Adrenal gland (tissue), 12 donors: ENCODE results near the gene ZNF248. TPM values are rescaled to one million over a fixed set of nuclear protein-coding genes. Genes with fewer than 3 reads are reported as not detected.

ENCODE experiments used
- DNase-seq, 7 donors: peaks; one replicate each; pipeline ENCODE4 v3.0.0-alpha.2; 2019 to 2020
- H3K27ac ChIP-seq, 5 donors: fragments of 200-600 bp; sonication (generic) in 4 of 5; 1 replicate in 3 of 5; 2 replicates in 2 of 5; pipeline versions ENCODE4 v1.5.1 to v1.8.0; 2016 to 2020; ENCODE audit warnings: mild to moderate bottlenecking in 1 of 5
- H3K27me3 ChIP-seq: fragments of 200-600 bp; 2 replicates; pipeline ENCODE4 v1.8.0; 2021
- H3K36me3 ChIP-seq, 2 donors: fragments of 200-600 bp; replicated peaks in 1 of 2; 1 replicate in 1 of 2; 2 replicates in 1 of 2; pipeline versions ENCODE4 v1.5.1 to v1.8.0; 2018 to 2022
- H3K4me1 ChIP-seq, 2 donors: fragments of 200-600 bp; replicated peaks in 1 of 2; 1 replicate in 1 of 2; 2 replicates in 1 of 2; pipeline versions ENCODE4 v1.5.1 to v1.8.0; 2018 to 2021
- H3K4me3 ChIP-seq, 4 donors: fragments of 200-600 bp; sonication (generic) in 3 of 4; one replicate each; pipeline ENCODE4 v1.5.1; 2016 to 2018
- H3K9me3 ChIP-seq, 3 donors: fragments of 200-600 bp; sonication (generic) in 1 of 3; replicated peaks in 1 of 3; 1 replicate in 2 of 3; 2 replicates in 1 of 3; pipeline versions ENCODE4 v1.5.1 to v1.8.0; 2016 to 2021
- POLR2A ChIP-seq, 2 donors: fragments of 450-650 bp; IDR thresholded peaks; one replicate each; pipeline ENCODE4 v1.6.1; 2017; ENCODE audit warnings: antibody characterized with exemption in 2 of 2, mild to moderate bottlenecking in 2 of 2, moderate library complexity in 1 of 2
- WGBS, 4 donors: extraction: QIAGEN DNeasy Blood & Tissue Kit in 2 of 4; methylation state at CpG; one replicate each; pipeline versions ENCODE4 v1.1.5 to v1.1.7; 2013 to 2017; 5-methylcytosine and 5-hydroxymethylcytosine counted together
- intact Hi-C, 2 donors: fragments of 100-400 bp; cut with DNase I; formaldehyde crosslinking; loops; one replicate each; pipeline versions ENCODE4 v1.14.1 to v1.15.0; 2022 to 2023
- polyA plus RNA-seq, 3 donors: library from polyadenylated mRNA; stranded (reverse); fragments of 200-250 nt in 2 of 3; fragments of 350-450 nt in 1 of 3; fragmentation: Illumina TruSeq in 1 of 3; extraction: RNeasy Lipid Tissue Mini Kit (QIAGEN cat#74804) in 1 of 3; gene quantifications; one replicate each; pipeline ENCODE4 v1.2.3, GENCODE V29; 2013 to 2014
- total RNA-seq, 9 donors: library from RNA; depleted of rRNA in 4 of 9; stranded (reverse); fragments of >200 nt in 4 of 9; fragments of 120-200 nt in 1 of 9; fragmentation: NEBNext Ultra II Directional in 1 of 9; extraction: Animal tissue kit (Norgen Biotek cat#: 25700) in 1 of 9; gene quantifications; one replicate each; pipeline versions ENCODE4 v1.1.0 to v1.2.4, GENCODE V29; 2013 to 2023
- TF ChIP-seq, protein P1 (sequence below), 6 experiments: fragments of 450-650 bp in 4 of 6; fragments of 200-600 bp in 2 of 6; sonication (generic) in 1 of 6; IDR thresholded peaks; 1 replicate in 5 of 6; 2 replicates in 1 of 6; pipeline versions ENCODE4 v1.5.1 to v1.8.0; 2016 to 2021; ENCODE audit warnings: antibody characterized with exemption in 6 of 6, mild to moderate bottlenecking in 2 of 6, moderate library complexity in 1 of 6
- donor health status: healthy with polysubstance abuse.
- donor health status: Bipolar disorder and iron deficiency.
- donor health status: DM: yes; HTN: yes; CAD: no.
- donor health status: DM: no; HTN: no; CAD: no.
- donor health status: DM: no; HTN: no; CAD: no.
- donor health status: DM: yes; HTN: yes; CAD: no.

The ZNF248 gene
- total and polyA plus RNA-seq, 12 donors, result 5.6 to 21.6 (median 11.4) TPM

DNA sequence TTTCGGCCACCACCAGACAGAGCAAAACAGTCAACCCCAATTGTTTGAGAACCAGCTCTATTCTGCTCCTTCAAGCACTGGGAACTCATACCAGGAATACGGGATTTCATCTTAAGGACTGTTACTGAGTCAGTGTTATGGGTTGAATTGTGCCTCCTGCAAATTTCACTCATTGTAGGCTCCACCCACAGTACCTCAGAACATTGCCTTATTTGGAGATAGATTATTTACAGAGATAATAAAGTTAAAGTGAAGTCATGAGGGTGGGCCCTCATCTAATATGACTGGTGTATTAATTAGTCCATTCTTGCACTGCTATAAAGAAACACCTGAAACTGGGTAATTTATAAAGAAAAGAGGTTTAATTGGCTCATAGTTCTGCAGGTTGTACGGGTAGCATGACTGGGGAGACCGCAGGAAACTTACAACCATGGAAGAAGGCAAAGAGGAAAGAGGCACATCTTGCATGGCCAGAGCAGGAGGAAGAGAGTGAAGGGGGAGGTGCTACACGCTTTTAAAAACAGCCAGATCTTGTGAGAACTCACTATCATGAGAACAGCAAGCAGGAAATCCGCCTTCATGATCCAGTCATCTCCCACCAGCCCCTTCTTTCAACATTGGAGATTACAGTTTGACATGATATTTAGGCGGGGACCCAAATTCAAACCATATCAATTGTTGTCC is 14.3 kb upstream of the ZNF248 start:
- intact Hi-C loops, result no loop called here

DNA sequence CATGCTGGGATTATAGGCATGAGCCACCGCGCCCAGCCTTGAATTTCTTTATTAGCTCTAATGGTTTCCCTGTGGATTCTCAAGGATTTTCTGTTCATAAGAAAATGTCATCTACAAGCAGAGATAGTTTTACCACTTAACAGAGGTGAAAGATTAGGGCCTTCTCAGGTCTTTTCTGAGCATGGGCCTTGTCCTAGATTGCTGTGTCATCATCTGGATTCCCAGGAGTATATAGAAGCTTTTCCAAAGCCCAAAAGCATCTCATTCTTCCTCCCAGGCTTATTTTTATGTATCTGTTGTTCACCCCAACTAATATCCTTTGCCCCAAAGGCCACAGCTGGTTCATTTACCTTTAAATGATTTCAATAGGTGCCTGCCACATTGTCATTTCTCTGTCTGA is 13.7 kb upstream of the ZNF248 start:
- H3K36me3 ChIP-seq, result no peaks in the 10 kb centered on the region
- TF ChIP-seq POLR2A (IDR thresholded peaks at IDR 0.05), result no peak
- TF ChIP-seq, protein P1, sequence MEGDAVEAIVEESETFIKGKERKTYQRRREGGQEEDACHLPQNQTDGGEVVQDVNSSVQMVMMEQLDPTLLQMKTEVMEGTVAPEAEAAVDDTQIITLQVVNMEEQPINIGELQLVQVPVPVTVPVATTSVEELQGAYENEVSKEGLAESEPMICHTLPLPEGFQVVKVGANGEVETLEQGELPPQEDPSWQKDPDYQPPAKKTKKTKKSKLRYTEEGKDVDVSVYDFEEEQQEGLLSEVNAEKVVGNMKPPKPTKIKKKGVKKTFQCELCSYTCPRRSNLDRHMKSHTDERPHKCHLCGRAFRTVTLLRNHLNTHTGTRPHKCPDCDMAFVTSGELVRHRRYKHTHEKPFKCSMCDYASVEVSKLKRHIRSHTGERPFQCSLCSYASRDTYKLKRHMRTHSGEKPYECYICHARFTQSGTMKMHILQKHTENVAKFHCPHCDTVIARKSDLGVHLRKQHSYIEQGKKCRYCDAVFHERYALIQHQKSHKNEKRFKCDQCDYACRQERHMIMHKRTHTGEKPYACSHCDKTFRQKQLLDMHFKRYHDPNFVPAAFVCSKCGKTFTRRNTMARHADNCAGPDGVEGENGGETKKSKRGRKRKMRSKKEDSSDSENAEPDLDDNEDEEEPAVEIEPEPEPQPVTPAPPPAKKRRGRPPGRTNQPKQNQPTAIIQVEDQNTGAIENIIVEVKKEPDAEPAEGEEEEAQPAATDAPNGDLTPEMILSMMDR (IDR thresholded peaks at IDR 0.05), result no peak
- no peak for DNase-seq
- no peak overlapping the region for H3K4me3 ChIP-seq
- no peak overlapping the region for H3K27ac ChIP-seq
- intact Hi-C loops, result no loop called here
- 41 to 100% (median 79%) methylated on average over 2 of the region's 2 CpGs for WGBS, 4 donors
- H3K4me1 ChIP-seq, result no peaks in the 10 kb centered on the region
- no peaks in the 10 kb centered on the region for H3K9me3 ChIP-seq
- no peaks in the 10 kb centered on the region for H3K27me3 ChIP-seq

More for the DNA sequence above, 14.3 kb upstream of the ZNF248 start:
- WGBS, 4 donors, result 60 to 73% (median 68%) methylated on average over 7 of the region's 7 CpGs
- Histone ChIP-seq H3K27ac (no peak overlapping the region), H3K27me3 (no peaks in the 10 kb centered on the region), H3K4me1 (no peaks in the 10 kb centered on the region), H3K4me3 (no peak overlapping the region), H3K9me3 (no peaks in the 10 kb centered on the region), H3K36me3 (no peaks in the 10 kb centered on the region)
- TF ChIP-seq, protein P1 (IDR thresholded peaks at IDR 0.05), result no peak
- TF ChIP-seq POLR2A (IDR thresholded peaks at IDR 0.05), result no peak
- DNase-seq, result no peak

DNA sequence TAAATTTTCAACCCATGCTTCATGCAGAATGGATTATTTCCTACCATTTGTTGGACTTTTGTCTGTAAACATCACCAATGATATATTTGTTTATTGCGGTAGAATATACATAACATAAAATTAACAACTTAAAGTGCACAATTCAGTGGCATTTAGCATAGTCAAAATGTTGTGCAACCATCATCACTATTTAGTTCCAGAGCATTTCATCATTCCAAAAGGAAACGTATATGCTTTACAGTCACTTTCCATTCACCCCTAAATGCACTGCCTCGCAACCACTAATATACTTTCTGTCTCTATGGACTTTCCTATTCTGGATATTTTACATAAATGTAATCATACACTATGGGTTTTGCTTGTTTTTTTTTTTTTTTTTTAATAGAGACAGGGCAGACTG is 11.4 kb upstream of the ZNF248 start:
- TF ChIP-seq, protein P1 (IDR thresholded peaks at IDR 0.05), result no peak
- no peak for TF ChIP-seq POLR2A (IDR thresholded peaks at IDR 0.05)
- no peaks in the 10 kb centered on the region for H3K9me3 ChIP-seq
- no peak overlapping the region for H3K27ac ChIP-seq

DNA sequence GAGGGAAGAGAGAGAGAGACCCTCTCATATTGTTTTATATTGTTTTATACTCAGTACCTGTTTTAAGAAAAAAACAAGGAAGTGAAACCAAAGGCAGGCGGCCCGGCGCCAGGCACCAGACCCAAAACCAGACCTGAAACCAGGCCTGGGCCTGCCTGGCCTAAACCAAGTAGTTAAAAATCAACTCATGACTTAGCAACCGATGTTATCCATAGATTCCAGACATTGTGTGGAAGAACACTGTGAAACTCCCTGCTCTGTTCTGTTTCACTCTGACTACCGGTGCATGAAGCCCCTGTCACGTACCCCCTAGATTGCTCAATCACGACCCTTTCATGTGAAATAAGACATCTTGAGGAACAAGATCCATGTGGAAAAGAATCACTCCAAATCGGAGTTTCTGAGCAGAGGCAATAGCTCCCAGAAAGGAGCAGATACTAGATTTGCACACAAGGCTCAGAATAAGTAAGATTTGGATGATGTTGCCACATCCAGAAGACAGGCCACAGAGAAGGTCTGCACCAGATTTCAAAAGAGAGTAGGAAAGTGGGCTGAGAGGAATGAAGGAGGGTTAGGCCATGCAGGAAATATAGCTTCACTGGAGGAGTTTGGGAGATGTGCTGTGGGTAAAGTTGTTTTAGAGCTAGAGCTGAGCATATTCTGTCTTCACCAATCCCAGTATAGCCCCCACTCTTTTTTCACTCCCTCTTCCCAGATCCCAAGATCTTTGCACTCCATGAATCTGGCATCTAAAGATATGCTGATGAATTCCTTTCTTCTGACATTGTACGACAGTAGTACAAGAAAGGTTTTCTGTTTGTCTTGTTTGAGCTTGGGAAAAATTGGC is 8.8 kb upstream of the ZNF248 start:
- whole genome bisulfite sequencing, 4 donors, result 76 to 83% (median 80%) methylated on average over 9 of the region's 9 CpGs
- H3K27me3 ChIP-seq, result no peaks in the 10 kb centered on the region

More for the DNA sequence above, 11.4 kb upstream of the ZNF248 start:
- intact Hi-C loops, result no loop called here
- H3K4me1 ChIP-seq, result no peaks in the 10 kb centered on the region
- no peak for DNase-seq
- H3K36me3 ChIP-seq, result no peaks in the 10 kb centered on the region
- H3K4me3 ChIP-seq, result no peak overlapping the region
- no peaks in the 10 kb centered on the region for H3K27me3 ChIP-seq
- WGBS, 4 donors, result 82 to 88% (median 86%) methylated on average over 3 of the region's 3 CpGs

More for the DNA sequence above, 8.8 kb upstream of the ZNF248 start:
- Histone ChIP-seq H3K27ac (no peak overlapping the region), H3K9me3 (no peaks in the 10 kb centered on the region), H3K36me3 (no peaks in the 10 kb centered on the region), H3K4me1 (no peaks in the 10 kb centered on the region), H3K4me3 (no peak overlapping the region)
- intact Hi-C loops, result no loop called here
- no peak for DNase-seq
- TF ChIP-seq POLR2A (IDR thresholded peaks at IDR 0.05), result no peak
- TF ChIP-seq, protein P1 (IDR thresholded peaks at IDR 0.05), result no peak
